ENCODE measurements around the gene E2F4.

The E2F4 gene

GRCh38 chr16:67183284-67183626 is 8.7 kb upstream of the E2F4 start:
- H3K4me3 ChIP-seq (ENCODE audit: low read length), result peak overlapping the region; percentile 60
- DNase-seq (ENCODE audit: low read depth), result no peak
- no peak for TF ChIP-seq CTCF (IDR thresholded peaks at IDR 0.05; ENCODE audit: insufficient read depth, low read depth, low read length, missing control alignments)

GRCh38 chr16:67183627-67184452 is 8.1 kb upstream of the E2F4 start, which contains the start of gene MATCAP1:
Gene MATCAP1, minus strand, starts transcription at chr16:67183963. Its CDS starts 3,353 bp downstream, at chr16:67180610.
- TF ChIP-seq CTCF (IDR thresholded peaks at IDR 0.05; ENCODE audit: insufficient read depth, low read depth, low read length, missing control alignments), result no peak
- peak within 1 kb of the TSS; percentile 60 for H3K4me3 ChIP-seq (ENCODE audit: low read length)
- DNase-seq (ENCODE audit: low read depth), result peak; percentile 99

GRCh38 chr16:67184453-67184994 is 7.4 kb upstream of the E2F4 start:
- no peak for TF ChIP-seq CTCF (IDR thresholded peaks at IDR 0.05; ENCODE audit: insufficient read depth, low read depth, low read length, missing control alignments)
- DNase-seq (ENCODE audit: low read depth), result no peak
- peak overlapping the region; percentile 60 for H3K4me3 ChIP-seq (ENCODE audit: low read length)

GRCh38 chr16:67184995-67185650 is 6.8 kb upstream of the E2F4 start:
- DNase-seq (ENCODE audit: low read depth), result peak; percentile 85
- no peak overlapping the region for H3K4me3 ChIP-seq (ENCODE audit: low read length)

GRCh38 chr16:67185651-67186134 is 6.3 kb upstream of the E2F4 start:
- DNase-seq (ENCODE audit: low read depth), result no peak
- no peak for TF ChIP-seq CTCF (IDR thresholded peaks at IDR 0.05; ENCODE audit: insufficient read depth, low read depth, low read length, missing control alignments)
- no peak overlapping the region for H3K4me3 ChIP-seq (ENCODE audit: low read length)

More at GRCh38 chr16:67184995-67185650, 6.8 kb upstream of the E2F4 start:
- TF ChIP-seq CTCF (IDR thresholded peaks at IDR 0.05; ENCODE audit: insufficient read depth, low read depth, low read length, missing control alignments), result peak; percentile 63

GRCh38 chr16:67186550-67186950 is 5.4 kb upstream of the E2F4 start:
- no peak overlapping the region for H3K4me3 ChIP-seq (ENCODE audit: low read length)
- TF ChIP-seq CTCF (IDR thresholded peaks at IDR 0.05; ENCODE audit: insufficient read depth, low read depth, low read length, missing control alignments), result no peak
- peak; percentile 30 for DNase-seq (ENCODE audit: low read depth)
